H1 (cell line): ENCODE results near the gene INTS6. TPM values are rescaled to one million over a fixed set of nuclear protein-coding genes. Genes with fewer than 3 reads are reported as not detected.

Experiments used
- CTCF ChIA-PET: fragments of 300-600 bp; sonication (Branson Sonifier 250); formaldehyde crosslinking; loops from one replicate; lab custom pipeline; 2021; ENCODE audit not compliant: partially characterized antibody; lab: Charles Lee
- POLR2A ChIA-PET: fragments of 300-600 bp; sonication (Branson Sonifier 250); formaldehyde crosslinking; loops from one replicate; lab custom pipeline; 2021; ENCODE audit warnings: inconsistent platforms; ENCODE audit not compliant: partially characterized antibody; lab: Charles Lee
- DNase-seq, 2 experiments: peaks; one replicate each; pipeline versions ENCODE4 v3.0.0 to v3.0.0-alpha.2; 2010 to 2022; ENCODE audit warnings: low spot score in 2 of 2, low read depth in 1 of 2, mixed read lengths in 1 of 2
- FAIRE-seq: peaks from 2 replicates; lab custom pipeline; 2011; peaks lifted over from hg19 to GRCh38; lab: Jason Lieb, UNC
- H2AFZ ChIP-seq: 2 replicates; pipeline ENCODE4 v1.8.1; 2012; ENCODE audit warnings: low read length, inconsistent platforms
- H2AK5ac ChIP-seq: 2 replicates; pipeline ENCODE4 v1.6.1; 2013; ENCODE audit warnings: low read depth, low read length
- H2BK120ac ChIP-seq: replicated peaks from 2 replicates; pipeline ENCODE3; 2013; ENCODE audit warnings: low read depth, low read length, inconsistent platforms
- H2BK12ac ChIP-seq: 2 replicates; pipeline ENCODE4 v1.6.1; 2013; ENCODE audit warnings: low read depth, low read length
- H2BK15ac ChIP-seq: 2 replicates; pipeline ENCODE4 v1.6.1; 2013; ENCODE audit warnings: low read length
- H2BK20ac ChIP-seq: 2 replicates; pipeline ENCODE4 v1.6.1; 2013; ENCODE audit warnings: low read length
- H2BK5ac ChIP-seq: 2 replicates; pipeline ENCODE4 v1.6.1; 2013; ENCODE audit warnings: low read depth, low read length
- H3K14ac ChIP-seq: 2 replicates; pipeline ENCODE4 v1.6.1; 2013; ENCODE audit warnings: inconsistent platforms; ENCODE audit not compliant: insufficient read length
- H3K18ac ChIP-seq: 2 replicates; pipeline ENCODE4 v1.6.1; 2013; ENCODE audit warnings: low read length; ENCODE audit errors: extremely low read depth
- H3K23ac ChIP-seq: 2 replicates; pipeline ENCODE4 v1.6.1; 2013; ENCODE audit warnings: inconsistent platforms; ENCODE audit not compliant: insufficient read length
- H3K23me2 ChIP-seq: 2 replicates; pipeline ENCODE4 v1.6.1; 2013; ENCODE audit warnings: low read depth, low read length
- H3K27ac ChIP-seq: 2 replicates; pipeline ENCODE4 v1.6.1; 2011; ENCODE audit warnings: low read depth, low read length, inconsistent platforms
- H3K27me3 ChIP-seq, 4 experiments: replicated peaks in 1 of 4; 1 replicate in 1 of 4; 2 replicates in 3 of 4; pipeline versions ENCODE4 v1.6.1 to v1.8.1; 2011 to 2013; ENCODE audit warnings: low read length in 3 of 4, mild to moderate bottlenecking in 3 of 4, inconsistent platforms in 2 of 4, mixed read lengths in 2 of 4, moderate library complexity in 1 of 4; ENCODE audit not compliant: control insufficient read depth in 3 of 4, insufficient read depth in 3 of 4; ENCODE audit errors: extremely low read depth in 1 of 4
- H3K36me3 ChIP-seq, 4 experiments: 2 replicates each; pipeline versions ENCODE4 v1.6.1 to v1.8.1; 2011 to 2013; ENCODE audit warnings: mild to moderate bottlenecking in 4 of 4, low read length in 3 of 4, moderate library complexity in 2 of 4, control low read depth in 1 of 4, inconsistent platforms in 1 of 4; ENCODE audit not compliant: insufficient read depth in 4 of 4, control insufficient read depth in 2 of 4
- H3K4ac ChIP-seq: replicated peaks from 2 replicates; pipeline ENCODE3; 2013; ENCODE audit warnings: low read length, low read depth, mixed read lengths, inconsistent platforms; ENCODE audit not compliant: insufficient read length
- H3K4me1 ChIP-seq, 4 experiments: replicated peaks in 1 of 4; 1 replicate in 1 of 4; 2 replicates in 3 of 4; pipeline versions ENCODE4 v1.6.1 to v1.8.1; 2011 to 2013; ENCODE audit warnings: low read length in 3 of 4, inconsistent platforms in 2 of 4, mixed read lengths in 1 of 4; ENCODE audit not compliant: insufficient read depth in 4 of 4, control insufficient read depth in 3 of 4
- H3K4me2 ChIP-seq, 2 experiments: 2 replicates each; pipeline versions ENCODE4 v1.6.1 to v1.8.1; 2011 to 2013; ENCODE audit warnings: low read depth in 2 of 2, low read length in 2 of 2, control low read depth in 1 of 2, inconsistent platforms in 1 of 2, mild to moderate bottlenecking in 1 of 2; ENCODE audit not compliant: insufficient read depth in 1 of 2
- H3K4me3 ChIP-seq, 4 experiments: fragments of 200-600, 300-600 bp in 1 of 4; sonication (generic), shearing (Covaris generic), sonication (Bioruptor Twin) in 1 of 4; 2 replicates each; pipeline versions ENCODE4 v1.5.1 to v1.8.1; 2011 to 2016; ENCODE audit warnings: low read length in 4 of 4, low read depth in 3 of 4, control low read depth in 2 of 4, inconsistent platforms in 2 of 4, mild to moderate bottlenecking in 2 of 4, mixed read lengths in 1 of 4, moderate library complexity in 1 of 4; ENCODE audit not compliant: insufficient read depth in 2 of 4; ENCODE audit errors: extremely low read depth in 1 of 4
- H3K56ac ChIP-seq: replicated peaks from 2 replicates; pipeline ENCODE3; 2013; ENCODE audit warnings: low read depth, mild to moderate bottlenecking, mixed read lengths, low read length, inconsistent platforms; ENCODE audit not compliant: insufficient read length
- H3K79me1 ChIP-seq: 2 replicates; pipeline ENCODE4 v1.6.1; 2013; ENCODE audit warnings: low read depth, low read length, control low read depth
- H3K79me2 ChIP-seq, 2 experiments: 2 replicates each; pipeline versions ENCODE4 v1.6.1 to v1.8.1; 2012 to 2013; ENCODE audit warnings: low read length in 2 of 2, mild to moderate bottlenecking in 2 of 2, inconsistent platforms in 1 of 2; ENCODE audit not compliant: insufficient read depth in 2 of 2, control insufficient read depth in 1 of 2
- H3K9ac ChIP-seq, 4 experiments: replicated peaks in 1 of 4; 1 replicate in 1 of 4; 2 replicates in 3 of 4; pipeline versions ENCODE4 v1.6.1 to v1.8.1; 2011 to 2013; ENCODE audit warnings: low read depth in 3 of 4, low read length in 3 of 4, control low read depth in 2 of 4, mild to moderate bottlenecking in 2 of 4, moderate library complexity in 2 of 4, inconsistent platforms in 1 of 4; ENCODE audit errors: extremely low read depth in 1 of 4
- H3K9me3 ChIP-seq, 2 experiments: 2 replicates each; pipeline versions ENCODE4 v1.6.1 to v1.8.1; 2012 to 2013; ENCODE audit warnings: mild to moderate bottlenecking in 2 of 2, moderate library complexity in 2 of 2, control low read depth in 1 of 2, inconsistent platforms in 1 of 2, low read depth in 1 of 2, low read length in 1 of 2, mixed read lengths in 1 of 2; ENCODE audit not compliant: insufficient read depth in 2 of 2
- H4K20me1 ChIP-seq, 2 experiments: replicated peaks in 1 of 2; 2 replicates each; pipeline versions ENCODE3 to v1.8.1; 2011 to 2013; ENCODE audit warnings: inconsistent platforms in 2 of 2, low read length in 2 of 2, mild to moderate bottlenecking in 1 of 2; ENCODE audit not compliant: insufficient read depth in 2 of 2, control insufficient read depth in 1 of 2
- H4K5ac ChIP-seq: 2 replicates; pipeline ENCODE4 v1.6.1; 2013; ENCODE audit warnings: low read length, low read depth, mixed read lengths, inconsistent platforms; ENCODE audit not compliant: insufficient read length
- H4K8ac ChIP-seq: 2 replicates; pipeline ENCODE4 v1.8.0; 2013; ENCODE audit warnings: mild to moderate bottlenecking, moderate library complexity, low read length, inconsistent platforms; ENCODE audit not compliant: insufficient read depth; ENCODE audit errors: extremely low read depth
- H4K91ac ChIP-seq: replicated peaks from 2 replicates; pipeline ENCODE3; 2013; ENCODE audit warnings: low read length, mixed read lengths, inconsistent platforms; ENCODE audit not compliant: insufficient read length
- ATF3 ChIP-seq: IDR thresholded peaks from 2 replicates; pipeline ENCODE4 v1.6.1; 2011; ENCODE audit warnings: low read depth, mild to moderate bottlenecking, low read length; ENCODE audit not compliant: insufficient read depth
- CBX5 ChIP-seq: fragments of 300-800, 300-1000 bp; sonication (generic); IDR thresholded peaks from 2 replicates; pipeline ENCODE4 v1.7.1; 2016; ENCODE audit warnings: antibody characterized with exemption, low read length, low read depth
- CREB1 ChIP-seq: IDR thresholded peaks from 2 replicates; pipeline ENCODE4 v1.6.1; 2012; ENCODE audit warnings: inconsistent platforms
- EP300 ChIP-seq, 2 experiments: IDR thresholded peaks; 1 replicate in 1 of 2; 2 replicates in 1 of 2; pipeline ENCODE4 v1.6.1; 2011 to 2012; ENCODE audit warnings: low read depth in 2 of 2, low read length in 2 of 2, mild to moderate bottlenecking in 2 of 2, borderline replicate concordance in 1 of 2, inconsistent platforms in 1 of 2, moderate library complexity in 1 of 2
- FOSL1 ChIP-seq: IDR thresholded peaks from 2 replicates; pipeline ENCODE4 v1.6.1; 2011; ENCODE audit warnings: mild to moderate bottlenecking, low read depth, low read length, moderate library complexity; ENCODE audit not compliant: insufficient read depth
- NANOG ChIP-seq: IDR thresholded peaks from 2 replicates; pipeline ENCODE4 v1.6.1; 2011; ENCODE audit warnings: low read length, low read depth, mild to moderate bottlenecking, inconsistent platforms; ENCODE audit not compliant: insufficient read depth, poor library complexity, severe bottlenecking
- POLR2A ChIP-seq, 2 experiments: IDR thresholded peaks; 1 replicate in 1 of 2; 2 replicates in 1 of 2; pipeline ENCODE4 v1.6.1; 2011; ENCODE audit warnings: low read depth in 2 of 2, low read length in 2 of 2, mild to moderate bottlenecking in 2 of 2; ENCODE audit errors: control extremely low read depth in 1 of 2
- SIX5 ChIP-seq: IDR thresholded peaks from 2 replicates; pipeline ENCODE4 v1.6.1; 2011; ENCODE audit warnings: mild to moderate bottlenecking, low read depth, low read length
- TAF1 ChIP-seq: IDR thresholded peaks from 2 replicates; pipeline ENCODE4 v1.6.1; 2011; ENCODE audit warnings: mild to moderate bottlenecking, low read depth, low read length
- TCF12 ChIP-seq: IDR thresholded peaks from 2 replicates; pipeline ENCODE4 v1.6.1; 2011; ENCODE audit warnings: low read depth, mild to moderate bottlenecking, low read length
- YY1 ChIP-seq: IDR thresholded peaks from 2 replicates; pipeline ENCODE4 v1.6.1; 2011; ENCODE audit warnings: low read depth, mild to moderate bottlenecking, low read length
- WGBS, 2 experiments: shearing (Covaris generic) in 1 of 2; methylation state at CpG; one replicate each; pipeline versions ENCODE4 v1.1.6 to v1.1.7; 2013 to 2015; ENCODE audit warnings: low lambda C conversion rate in 2 of 2, mixed read lengths in 2 of 2, inconsistent platforms in 1 of 2, low coverage in 1 of 2, missing lambda C conversion rate in 1 of 2; ENCODE audit not compliant: insufficient replicate concordance in 2 of 2, insufficient coverage in 1 of 2, insufficient read length in 1 of 2; ENCODE audit errors: extremely low coverage in 1 of 2, missing lambda C conversion rate in 1 of 2; 5-methylcytosine and 5-hydroxymethylcytosine counted together
- polyA plus RNA-seq, 7 experiments: library from polyadenylated mRNA; depleted of rRNA in 3 of 7; stranded (reverse) in 5 of 7; unstranded in 2 of 7; fragments of >200 nt in 5 of 7; fragments of 200-250 nt in 2 of 7; gene quantifications; 1 replicate in 5 of 7; 2 replicates in 1 of 7; 4 replicates in 1 of 7; pipeline versions ENCODE4 v1.2.1 to v1.2.3, GENCODE V29; 2011 to 2013; ENCODE audit warnings: missing spikeins in 2 of 7, mixed read lengths in 2 of 7
- total RNA-seq: library from RNA; stranded (reverse); fragmentation: NEBNext Ultra II Directional; extraction: Animal tissue kit (Norgen Biotek cat#: 25700); gene quantifications from 2 replicates; pipeline ENCODE4 v1.2.1, GENCODE V29; 2021
- TF ChIP-seq, protein P1 (sequence below): IDR thresholded peaks from 2 replicates; pipeline ENCODE4 v1.6.1; 2012; ENCODE audit warnings: low read length, inconsistent platforms

INTS6 gene
- total and polyA plus RNA-seq, 2 of the 8 experiments (the other 6 are each of a cell fraction or from before 2014, with no cell fraction given), result 12.6 to 42.8 TPM

DNA sequence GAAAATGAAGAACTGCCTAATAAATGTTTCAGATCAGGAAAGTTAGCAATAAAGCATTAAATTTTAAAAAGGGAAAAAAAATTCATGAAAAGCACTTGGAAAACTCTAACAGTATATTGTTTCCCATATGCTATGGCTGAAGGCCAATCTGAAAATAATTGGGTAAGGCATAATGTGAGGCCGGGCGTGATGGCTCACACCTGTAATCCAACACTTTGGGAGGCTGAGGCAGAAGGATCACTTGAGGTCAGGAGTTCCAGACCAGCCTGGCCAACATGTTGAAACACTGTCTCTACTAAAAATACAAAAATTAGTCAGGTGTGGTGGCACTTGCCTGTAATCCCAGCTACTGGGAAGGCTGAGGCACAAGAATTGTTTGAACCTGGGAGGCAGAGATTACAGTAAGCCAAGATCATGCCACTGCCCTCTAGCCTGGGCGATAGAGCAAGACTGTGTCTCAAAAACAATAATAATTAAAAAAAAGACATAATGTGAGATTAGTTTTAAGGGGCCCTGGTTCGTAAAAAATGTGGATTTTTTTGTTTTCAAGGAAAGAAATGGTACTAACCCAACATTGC, 15.2 kb downstream of the INTS6 start:
- Histone ChIP-seq H3K56ac (no peak overlapping the region), H3K9me3 (no peaks in the 10 kb centered on the region), H3K4ac (no peak overlapping the region), H3K23ac (no peak overlapping the region), H3K4me3 (no peak overlapping the region), H2BK20ac (no peak overlapping the region), H3K27me3 (no peaks in the 10 kb centered on the region; a peak in 1 of 7 replicates), H2BK12ac (no peak overlapping the region), H3K36me3 (peaks cover 0 to 31% (median 1%) of the 10 kb centered on the region in 4 experiments; a peak in 3 of 8 replicates), H4K8ac (no peak overlapping the region), H4K91ac (no peak overlapping the region), H3K27ac (no peak overlapping the region), H3K79me1 (no peaks in the 10 kb centered on the region), H2AK5ac (no peak overlapping the region), H3K9ac (no peak overlapping the region), H3K4me1 (no peaks in the 10 kb centered on the region; a peak in 1 of 7 replicates), H3K18ac (no peak overlapping the region), H2BK5ac (no peak overlapping the region), H2BK15ac (no peak overlapping the region), H2AFZ (no peak overlapping the region), H2BK120ac (no peak overlapping the region), H4K5ac (no peak overlapping the region), H3K4me2 (no peak overlapping the region), H3K79me2 (peaks cover 0 to 6% of the 10 kb centered on the region in 2 experiments; a peak in 1 of 4 replicates), H4K20me1 (no peaks in the 10 kb centered on the region), H3K14ac (no peak overlapping the region), H3K23me2 (no peaks in the 10 kb centered on the region)
- DNase-seq (no peak), FAIRE-seq (no peak)
- CTCF ChIA-PET, result no interaction called here
- 95% methylated on average over 4 of the region's 4 CpGs; no CpG with 5 or more reads in 1 of the 2 experiments for WGBS, 2 experiments
- POLR2A ChIA-PET, result interaction anchor here (1.0 kb wide), 1 partner anchor 16 kb away, joined by 3 read pairs; the partner anchor contains the start of gene INTS6
- no peak for TF ChIP-seq EP300 (IDR thresholded peaks at IDR 0.05; ENCODE audit: borderline replicate concordance in 1 of 2, low read depth in 2 of 2, low read length in 2 of 2)
- TF ChIP-seq, protein P1, sequence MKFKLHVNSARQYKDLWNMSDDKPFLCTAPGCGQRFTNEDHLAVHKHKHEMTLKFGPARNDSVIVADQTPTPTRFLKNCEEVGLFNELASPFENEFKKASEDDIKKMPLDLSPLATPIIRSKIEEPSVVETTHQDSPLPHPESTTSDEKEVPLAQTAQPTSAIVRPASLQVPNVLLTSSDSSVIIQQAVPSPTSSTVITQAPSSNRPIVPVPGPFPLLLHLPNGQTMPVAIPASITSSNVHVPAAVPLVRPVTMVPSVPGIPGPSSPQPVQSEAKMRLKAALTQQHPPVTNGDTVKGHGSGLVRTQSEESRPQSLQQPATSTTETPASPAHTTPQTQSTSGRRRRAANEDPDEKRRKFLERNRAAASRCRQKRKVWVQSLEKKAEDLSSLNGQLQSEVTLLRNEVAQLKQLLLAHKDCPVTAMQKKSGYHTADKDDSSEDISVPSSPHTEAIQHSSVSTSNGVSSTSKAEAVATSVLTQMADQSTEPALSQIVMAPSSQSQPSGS, result no peak
- no peak for TF ChIP-seq ATF3
- TF ChIP-seq TAF1, result no peak
- TF ChIP-seq CREB1, result no peak
- TF ChIP-seq SIX5, result no peak
- no peak for TF ChIP-seq YY1
- no peak for TF ChIP-seq POLR2A (IDR thresholded peaks at IDR 0.05; ENCODE audit: control extremely low read depth in 1 of 2, low read depth in 2 of 2, low read length in 2 of 2)
- no peak for TF ChIP-seq FOSL1
- no peak for TF ChIP-seq NANOG
- TF ChIP-seq TCF12, result no peak
- no peak for TF ChIP-seq CBX5
